ENCODE data around the gene UQCRC1.

DNA sequence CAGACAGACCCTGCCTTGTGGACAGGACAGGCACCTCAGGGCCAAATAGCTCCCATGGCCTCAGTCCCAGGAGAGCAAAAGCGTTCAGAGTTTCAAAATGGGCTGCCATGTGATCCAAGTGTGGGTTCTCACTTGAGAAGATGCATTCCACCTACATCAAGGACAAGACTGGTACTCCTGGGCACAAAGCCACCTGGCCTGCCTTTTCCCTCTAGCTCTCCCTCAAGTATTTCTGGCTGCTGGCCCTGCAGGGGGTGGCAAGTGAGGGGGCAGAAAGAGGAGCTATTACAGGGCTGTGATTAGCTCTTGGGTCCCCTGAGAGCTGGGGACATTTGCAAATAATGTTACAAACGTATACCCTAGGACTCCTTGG, 7.8 kb downstream of the UQCRC1 start:
- no peak for TF ChIP-seq EZH2 (IDR thresholded peaks at IDR 0.05; ENCODE audit: borderline replicate concordance, low read depth, low read length, severe bottlenecking)
- TF ChIP-seq, protein P1, sequence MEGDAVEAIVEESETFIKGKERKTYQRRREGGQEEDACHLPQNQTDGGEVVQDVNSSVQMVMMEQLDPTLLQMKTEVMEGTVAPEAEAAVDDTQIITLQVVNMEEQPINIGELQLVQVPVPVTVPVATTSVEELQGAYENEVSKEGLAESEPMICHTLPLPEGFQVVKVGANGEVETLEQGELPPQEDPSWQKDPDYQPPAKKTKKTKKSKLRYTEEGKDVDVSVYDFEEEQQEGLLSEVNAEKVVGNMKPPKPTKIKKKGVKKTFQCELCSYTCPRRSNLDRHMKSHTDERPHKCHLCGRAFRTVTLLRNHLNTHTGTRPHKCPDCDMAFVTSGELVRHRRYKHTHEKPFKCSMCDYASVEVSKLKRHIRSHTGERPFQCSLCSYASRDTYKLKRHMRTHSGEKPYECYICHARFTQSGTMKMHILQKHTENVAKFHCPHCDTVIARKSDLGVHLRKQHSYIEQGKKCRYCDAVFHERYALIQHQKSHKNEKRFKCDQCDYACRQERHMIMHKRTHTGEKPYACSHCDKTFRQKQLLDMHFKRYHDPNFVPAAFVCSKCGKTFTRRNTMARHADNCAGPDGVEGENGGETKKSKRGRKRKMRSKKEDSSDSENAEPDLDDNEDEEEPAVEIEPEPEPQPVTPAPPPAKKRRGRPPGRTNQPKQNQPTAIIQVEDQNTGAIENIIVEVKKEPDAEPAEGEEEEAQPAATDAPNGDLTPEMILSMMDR (IDR thresholded peaks at IDR 0.05; ENCODE audit: borderline replicate concordance, extremely low read depth, low read length, poor library complexity, severe bottlenecking), result no peak
